MM.1S (cell line): Measurements from ENCODE around the gene FCRL1.

Experiments
- DNase-seq: peaks from one replicate; pipeline ENCODE4 v3.0.0-alpha.2; 2015
- H2AFZ ChIP-seq: fragments of 300-600 bp; sonication (generic); 2 replicates; pipeline ENCODE4 v1.6.0; 2016; ENCODE audit warnings: antibody characterized with exemption, low read length
- H3F3A ChIP-seq: fragments of 300-600 bp; sonication (generic); 2 replicates; pipeline ENCODE4 v1.6.1; 2016; ENCODE audit warnings: mild to moderate bottlenecking, antibody characterized with exemption, low read length, moderate library complexity, mixed read lengths; ENCODE audit not compliant: insufficient read depth
- H3K27ac ChIP-seq: fragments of 300-600 bp; sonication (generic); 2 replicates; pipeline ENCODE4 v1.5.1; 2016; ENCODE audit warnings: mild to moderate bottlenecking, low read length
- H3K27me3 ChIP-seq: fragments of 300-600 bp; sonication (generic); replicated peaks from 2 replicates; pipeline ENCODE4 v1.6.0; 2016; ENCODE audit warnings: low read length; ENCODE audit not compliant: insufficient read depth
- H3K36me3 ChIP-seq: fragments of 300-600 bp; sonication (generic); replicated peaks from 2 replicates; pipeline ENCODE4 v1.6.1; 2016; ENCODE audit warnings: mild to moderate bottlenecking, low read length, mixed read lengths; ENCODE audit not compliant: insufficient read depth
- H3K4me1 ChIP-seq: fragments of 300-600 bp; sonication (generic); 2 replicates; pipeline ENCODE4 v1.6.1; 2016; ENCODE audit warnings: low read length, mixed read lengths
- H3K4me2 ChIP-seq: fragments of 300-600 bp; sonication (generic); 2 replicates; pipeline ENCODE4 v1.6.0; 2016; ENCODE audit warnings: low read depth, low read length
- H3K4me3 ChIP-seq: fragments of 300-600 bp; sonication (generic); 2 replicates; pipeline ENCODE4 v1.5.1; 2016; ENCODE audit warnings: low read length, mixed read lengths
- H3K79me2 ChIP-seq: fragments of 300-600 bp; sonication (generic); 2 replicates; pipeline ENCODE4 v1.6.1; 2016; ENCODE audit warnings: mixed run types, low read length, mixed read lengths
- H3K9ac ChIP-seq: fragments of 300-600 bp; sonication (generic); 2 replicates; pipeline ENCODE4 v1.6.1; 2016; ENCODE audit warnings: low read length, mixed read lengths
- H3K9me2 ChIP-seq: fragments of 300-600 bp; sonication (generic); replicated peaks from 2 replicates; pipeline ENCODE4 v1.6.1; 2016; ENCODE audit warnings: mild to moderate bottlenecking, low read length, mixed read lengths; ENCODE audit not compliant: insufficient read depth
- H3K9me3 ChIP-seq: fragments of 300-600 bp; sonication (generic); replicated peaks from 2 replicates; pipeline ENCODE4 v1.6.1; 2016; ENCODE audit warnings: mild to moderate bottlenecking, low read length, mixed read lengths; ENCODE audit not compliant: insufficient read depth
- H4K20me1 ChIP-seq: fragments of 300-600 bp; sonication (generic); 2 replicates; pipeline ENCODE4 v1.6.1; 2016; ENCODE audit warnings: mild to moderate bottlenecking, low read length, moderate library complexity, mixed read lengths; ENCODE audit not compliant: insufficient read depth
- EZH2 ChIP-seq: fragments of 300-600 bp; sonication (generic); optimal IDR thresholded peaks from 2 replicates; pipeline ENCODE3; 2017; ENCODE audit warnings: low read depth, mild to moderate bottlenecking, antibody characterized with exemption, low read length, mixed read lengths
- EZH2phosphoT487 ChIP-seq: fragments of 300-600 bp; sonication (generic); IDR thresholded peaks from 2 replicates; pipeline ENCODE4 v1.6.1; 2018; ENCODE audit warnings: antibody characterized with exemption, low read length
- TF ChIP-seq, protein P1 (sequence below): fragments of 300-600 bp; sonication (generic); IDR thresholded peaks from 2 replicates; pipeline ENCODE4 v1.5.1; 2016; ENCODE audit warnings: antibody characterized with exemption, low read length, mixed read lengths

Gene FCRL1, protein sequence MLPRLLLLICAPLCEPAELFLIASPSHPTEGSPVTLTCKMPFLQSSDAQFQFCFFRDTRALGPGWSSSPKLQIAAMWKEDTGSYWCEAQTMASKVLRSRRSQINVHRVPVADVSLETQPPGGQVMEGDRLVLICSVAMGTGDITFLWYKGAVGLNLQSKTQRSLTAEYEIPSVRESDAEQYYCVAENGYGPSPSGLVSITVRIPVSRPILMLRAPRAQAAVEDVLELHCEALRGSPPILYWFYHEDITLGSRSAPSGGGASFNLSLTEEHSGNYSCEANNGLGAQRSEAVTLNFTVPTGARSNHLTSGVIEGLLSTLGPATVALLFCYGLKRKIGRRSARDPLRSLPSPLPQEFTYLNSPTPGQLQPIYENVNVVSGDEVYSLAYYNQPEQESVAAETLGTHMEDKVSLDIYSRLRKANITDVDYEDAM

DNA sequence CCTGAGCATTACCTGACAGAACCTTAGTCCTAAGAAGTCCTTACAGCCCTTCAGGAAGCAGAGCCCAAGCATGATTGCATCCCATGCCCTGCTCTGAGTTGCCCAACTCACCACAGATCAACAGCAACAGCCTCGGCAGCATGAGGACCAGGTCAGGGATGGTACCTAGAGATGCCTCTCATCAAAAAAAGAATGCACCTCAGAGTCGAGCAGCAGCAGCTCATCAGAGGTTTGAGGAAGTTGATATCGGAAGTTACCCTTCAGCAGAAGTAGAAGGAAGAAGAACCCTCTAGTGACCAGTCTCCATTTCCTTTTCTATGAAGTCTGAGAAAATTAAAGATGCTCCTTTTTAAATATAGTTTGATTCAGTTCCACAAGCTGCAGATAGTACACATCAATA lies at the start of gene FCRL1:
Gene FCRL1, minus strand, starts transcription at position 225 of the 400 bp plus-strand sequence. Its CDS starts 83 bp downstream, at position 142.
- no peak within 1 kb of the TSS for H3K4me2 ChIP-seq
- no peak within 1 kb of the TSS for H3K4me3 ChIP-seq
- 0 out of 2 replicates have a peak within 1 kb of the TSS, but pooled peaks have one; percentile 3 for H2AFZ ChIP-seq

DNA sequence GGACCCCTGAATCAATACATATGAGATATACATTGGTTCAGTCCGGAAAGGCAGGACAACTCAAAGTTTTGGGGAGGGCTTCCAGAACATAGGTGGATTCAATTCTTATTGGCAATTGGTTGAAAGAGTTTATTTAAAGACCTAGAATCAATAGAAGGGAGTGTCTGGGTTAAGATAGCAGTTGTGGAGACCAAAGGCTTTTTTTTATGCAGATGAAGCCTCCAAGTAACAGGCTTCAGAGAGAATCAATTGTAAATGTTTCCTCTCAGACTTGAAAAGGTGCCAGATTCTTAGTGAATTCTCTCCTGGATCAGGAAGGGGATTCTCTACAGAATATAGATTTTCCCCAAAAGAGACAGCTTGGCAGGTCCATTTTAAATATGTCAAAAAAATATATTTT lies 48.7 kb upstream of the FCRL1 start:
- H3F3A ChIP-seq = no peaks in the 10 kb centered on the region
- H3K4me2 ChIP-seq = no peak overlapping the region
- H3K4me1 ChIP-seq = no peaks in the 10 kb centered on the region
- TF ChIP-seq, protein P1, sequence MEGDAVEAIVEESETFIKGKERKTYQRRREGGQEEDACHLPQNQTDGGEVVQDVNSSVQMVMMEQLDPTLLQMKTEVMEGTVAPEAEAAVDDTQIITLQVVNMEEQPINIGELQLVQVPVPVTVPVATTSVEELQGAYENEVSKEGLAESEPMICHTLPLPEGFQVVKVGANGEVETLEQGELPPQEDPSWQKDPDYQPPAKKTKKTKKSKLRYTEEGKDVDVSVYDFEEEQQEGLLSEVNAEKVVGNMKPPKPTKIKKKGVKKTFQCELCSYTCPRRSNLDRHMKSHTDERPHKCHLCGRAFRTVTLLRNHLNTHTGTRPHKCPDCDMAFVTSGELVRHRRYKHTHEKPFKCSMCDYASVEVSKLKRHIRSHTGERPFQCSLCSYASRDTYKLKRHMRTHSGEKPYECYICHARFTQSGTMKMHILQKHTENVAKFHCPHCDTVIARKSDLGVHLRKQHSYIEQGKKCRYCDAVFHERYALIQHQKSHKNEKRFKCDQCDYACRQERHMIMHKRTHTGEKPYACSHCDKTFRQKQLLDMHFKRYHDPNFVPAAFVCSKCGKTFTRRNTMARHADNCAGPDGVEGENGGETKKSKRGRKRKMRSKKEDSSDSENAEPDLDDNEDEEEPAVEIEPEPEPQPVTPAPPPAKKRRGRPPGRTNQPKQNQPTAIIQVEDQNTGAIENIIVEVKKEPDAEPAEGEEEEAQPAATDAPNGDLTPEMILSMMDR = no peak
- TF ChIP-seq EZH2phosphoT487 (no peak), EZH2 (no peak)
- no peaks in the 10 kb centered on the region for H3K9me2 ChIP-seq
- H3K9me3 ChIP-seq = no peaks in the 10 kb centered on the region
- DNase-seq = no peak
- no peaks in the 10 kb centered on the region for H4K20me1 ChIP-seq
- H2AFZ ChIP-seq = no peak overlapping the region
- H3K27me3 ChIP-seq = no peaks in the 10 kb centered on the region
- no peaks in the 10 kb centered on the region for H3K36me3 ChIP-seq
- H3K9ac ChIP-seq = no peak overlapping the region
- no peak overlapping the region for H3K4me3 ChIP-seq
- no peak overlapping the region for H3K27ac ChIP-seq
- H3K79me2 ChIP-seq = no peaks in the 10 kb centered on the region

More for the DNA sequence above, at the start of gene FCRL1:
- Histone ChIP-seq H3K9me2 (no peaks in the 10 kb centered on the region), H3K79me2 (no peaks in the 10 kb centered on the region), H3K9ac (no peak within 1 kb of the TSS), H3K36me3 (no peaks in the 10 kb centered on the region), H3K4me1 (peaks cover 20% of the 10 kb centered on the region; the same call in 1 of the 2 replicates), H3K27me3 (no peaks in the 10 kb centered on the region), H3K27ac (no peak within 1 kb of the TSS), H3F3A (no peaks in the 10 kb centered on the region), H3K9me3 (no peaks in the 10 kb centered on the region), H4K20me1 (no peaks in the 10 kb centered on the region)
- TF ChIP-seq, protein P1 = no peak
- TF ChIP-seq EZH2 (no peak), EZH2phosphoT487 (no peak)
- DNase-seq = no peak

DNA sequence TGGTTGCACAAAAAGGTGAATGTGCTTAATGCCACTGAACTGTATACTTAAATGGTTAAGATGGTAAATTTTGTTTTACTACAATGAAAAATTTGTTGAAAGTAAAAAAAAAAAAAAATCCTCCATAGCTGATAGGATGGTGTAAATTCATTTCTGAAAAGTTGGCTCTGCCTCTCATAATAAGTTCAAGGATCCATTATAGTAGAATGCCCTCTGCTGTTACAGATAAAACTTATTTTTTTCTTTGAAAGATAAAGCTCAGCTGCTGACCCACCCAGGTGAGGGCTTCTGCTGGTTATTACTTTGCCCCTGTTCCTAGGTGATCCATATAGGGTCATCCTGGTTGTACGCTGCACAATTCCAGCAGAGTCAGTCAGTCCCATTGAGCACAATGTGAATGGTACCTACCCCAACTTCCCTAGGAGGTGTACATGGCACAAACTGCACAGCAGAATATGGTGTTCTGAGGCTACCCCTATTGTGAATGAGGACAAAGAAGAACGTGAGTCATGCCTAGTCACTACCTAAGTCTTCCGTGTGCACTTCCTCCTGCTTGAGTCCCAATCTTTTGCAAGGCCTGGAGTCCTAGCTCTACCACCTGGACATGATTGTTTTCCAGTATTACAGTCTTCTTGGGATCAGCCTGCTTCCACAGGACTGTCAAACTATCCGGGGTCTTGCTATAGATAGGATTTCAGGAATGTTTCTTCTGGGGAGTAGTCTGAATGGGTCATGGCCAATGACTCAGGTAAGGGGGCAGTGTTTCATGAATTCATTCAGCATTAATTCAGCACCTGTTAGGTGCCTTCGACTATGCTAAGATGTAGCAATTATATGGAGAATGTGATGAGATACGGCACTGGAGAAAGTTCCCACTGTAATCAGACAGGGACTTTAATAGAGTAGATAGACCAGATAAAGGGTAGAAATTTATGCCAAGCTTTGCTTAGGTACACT lies 42.5 kb upstream of the FCRL1 start:
- Histone ChIP-seq H4K20me1 (no peaks in the 10 kb centered on the region), H3K4me1 (no peaks in the 10 kb centered on the region), H2AFZ (no peak overlapping the region), H3K9ac (no peak overlapping the region), H3K27ac (no peak overlapping the region), H3K27me3 (no peaks in the 10 kb centered on the region), H3K9me3 (no peaks in the 10 kb centered on the region), H3F3A (no peaks in the 10 kb centered on the region), H3K79me2 (no peaks in the 10 kb centered on the region), H3K4me2 (no peak overlapping the region), H3K36me3 (no peaks in the 10 kb centered on the region), H3K4me3 (no peak overlapping the region), H3K9me2 (no peaks in the 10 kb centered on the region)
- no peak for TF ChIP-seq EZH2
- TF ChIP-seq, protein P1 = no peak
- no peak for TF ChIP-seq EZH2phosphoT487
- DNase-seq = peak; percentile 38
